A549 (cell line): ENCODE data around the gene SELPLG. TPM values are rescaled to one million over a fixed set of nuclear protein-coding genes. Genes with fewer than 3 reads are reported as not detected.

Source experiments
- ATAC-seq, 2 experiments: fragments of 200-7000 bp in 1 of 2; fragments of >200 bp in 1 of 2; cut with Nextera tagmentation in 1 of 2; cut with Tn5 transposase in 1 of 2; 3 replicates each; pipeline versions ENCODE4 v1.8.0 to v1.9.1; 2018 to 2020; ENCODE audit warnings: mild to moderate bottlenecking in 1 of 2, moderate library complexity in 1 of 2
- CTCF ChIA-PET: fragments of 300-600 bp; sonication (Branson Sonifier 250); formaldehyde crosslinking; extraction: SDS; loops from one replicate; lab custom pipeline; 2021; ENCODE audit warnings: antibody characterized with exemption, inconsistent platforms; lab: Yijun Ruan, JAX
- POLR2A ChIA-PET: fragments of 350-600 bp; formaldehyde crosslinking; extraction: SDS; loops from one replicate; lab custom pipeline; 2021; ENCODE audit warnings: antibody characterized with exemption, inconsistent platforms; lab: Yijun Ruan, JAX
- DNase-seq, 2 experiments: peaks; one replicate each; pipeline versions ENCODE4 v3.0.0 to v3.0.0-alpha.2; 2011 to 2016; ENCODE audit warnings: low read depth in 1 of 2, low spot score in 1 of 2
- FAIRE-seq: peaks from 2 replicates; lab custom pipeline; 2011; peaks lifted over from hg19 to GRCh38; lab: Jason Lieb, UNC
- H3K27ac ChIP-seq, 2 experiments: fragments of >200 bp; sonication (Bioruptor Twin); formaldehyde crosslinking; 3 replicates each; pipeline ENCODE4 v1.5.1; 2016 to 2017
- H3K4me1 ChIP-seq: fragments of >200 bp; sonication (Bioruptor Twin); formaldehyde crosslinking; 3 replicates; pipeline ENCODE4 v1.6.1; 2016
- H3K4me2 ChIP-seq: fragments of >200 bp; sonication (Bioruptor Twin); formaldehyde crosslinking; 3 replicates; pipeline ENCODE4 v1.6.1; 2016
- H3K4me3 ChIP-seq: fragments of >200 bp; sonication (Bioruptor Twin); formaldehyde crosslinking; 3 replicates; pipeline ENCODE4 v1.5.1; 2016
- H3K9me3 ChIP-seq: fragments of >200 bp; sonication (Bioruptor Twin); formaldehyde crosslinking; 3 replicates; pipeline ENCODE4 v1.6.1; 2016
- CBX8 ChIP-seq: fragments of 200-600 bp; sonication (generic); IDR thresholded peaks from 2 replicates; pipeline ENCODE4 v1.6.1; 2016
- EHF ChIP-seq: fragments of 250-450 bp; sonication (Bioruptor Pico); IDR thresholded peaks from 2 replicates; pipeline ENCODE4 v1.5.0; 2020; ENCODE audit warnings: mild to moderate bottlenecking
- EHMT2 ChIP-seq: fragments of 200-600 bp; sonication (generic); IDR thresholded peaks from 2 replicates; pipeline ENCODE4 v1.6.1; 2016; ENCODE audit warnings: antibody characterized with exemption, low read depth, mild to moderate bottlenecking, moderate library complexity
- EP300 ChIP-seq, 2 experiments: fragments of >200 bp; sonication (Bioruptor Twin); formaldehyde crosslinking; IDR thresholded peaks; 2 replicates in 1 of 2; 3 replicates in 1 of 2; pipeline ENCODE4 v1.6.1; 2016 to 2017
- FOSB ChIP-seq: fragments of 250-450 bp; sonication (Bioruptor Pico); IDR thresholded peaks from 2 replicates; pipeline ENCODE4 v1.5.0; 2020; ENCODE audit warnings: mild to moderate bottlenecking, moderate library complexity
- FOXS1 ChIP-seq: fragments of 250-450 bp; sonication (Bioruptor Pico); IDR thresholded peaks from 2 replicates; pipeline ENCODE4 v1.5.0; 2020; ENCODE audit warnings: mild to moderate bottlenecking, moderate library complexity
- GATA3 ChIP-seq: IDR thresholded peaks from 2 replicates; pipeline ENCODE4 v1.6.1; 2012; ENCODE audit warnings: borderline replicate concordance
- HDAC2 ChIP-seq: fragments of 200-600 bp; sonication (generic); IDR thresholded peaks from 2 replicates; pipeline ENCODE4 v1.6.1; 2016
- HOXA7 ChIP-seq: fragments of 250-450 bp; sonication (Bioruptor Pico); IDR thresholded peaks from 2 replicates; pipeline ENCODE4 v1.5.0; 2020; ENCODE audit warnings: mild to moderate bottlenecking, moderate library complexity
- HOXB5 ChIP-seq: fragments of 250-450 bp; sonication (Bioruptor Pico); IDR thresholded peaks from 2 replicates; pipeline ENCODE4 v1.5.0; 2020; ENCODE audit warnings: mild to moderate bottlenecking, moderate library complexity
- JUNB ChIP-seq: fragments of >200 bp; sonication (Bioruptor Twin); formaldehyde crosslinking; IDR thresholded peaks from 2 replicates; pipeline ENCODE4 v1.6.1; 2016
- KDM5A ChIP-seq: fragments of 200-600 bp; sonication (generic); IDR thresholded peaks from 2 replicates; pipeline ENCODE4 v1.6.1; 2016; ENCODE audit warnings: antibody characterized with exemption, mild to moderate bottlenecking
- MYC ChIP-seq: IDR thresholded peaks from 2 replicates; pipeline ENCODE4 v1.6.1; 2012; ENCODE audit warnings: mild to moderate bottlenecking, inconsistent platforms, low read length, improper control_type of control experiment, borderline replicate concordance
- NR3C1 ChIP-seq: fragments of >200 bp; sonication (Bioruptor Twin); formaldehyde crosslinking; IDR thresholded peaks from 3 replicates; pipeline ENCODE4 v1.6.1; 2017
- PHF8 ChIP-seq: fragments of 200-600 bp; sonication (generic); IDR thresholded peaks from 2 replicates; pipeline ENCODE4 v1.6.1; 2016; ENCODE audit warnings: low read depth, mild to moderate bottlenecking, antibody characterized with exemption, moderate library complexity, borderline replicate concordance
- POLR2A ChIP-seq: IDR thresholded peaks from 2 replicates; pipeline ENCODE4 v1.6.1; 2012; ENCODE audit warnings: mild to moderate bottlenecking, low read length
- RARB ChIP-seq: fragments of 250-450 bp; sonication (Bioruptor Pico); IDR thresholded peaks from 2 replicates; pipeline ENCODE4 v1.8.0; 2021; ENCODE audit warnings: mild to moderate bottlenecking, moderate library complexity
- SREBF2 ChIP-seq: fragments of 450-650 bp; IDR thresholded peaks from 2 replicates; pipeline ENCODE4 v1.6.1; 2014; ENCODE audit warnings: mild to moderate bottlenecking, moderate library complexity
- TP53 ChIP-seq: fragments of 250-450 bp; sonication (Bioruptor Pico); IDR thresholded peaks from 2 replicates; pipeline ENCODE4 v1.5.0; 2021; ENCODE audit warnings: mild to moderate bottlenecking, moderate library complexity
- ZNF302 ChIP-seq: fragments of 250-450 bp; sonication (Bioruptor Pico); IDR thresholded peaks from 2 replicates; pipeline ENCODE4 v1.9.0; 2021; ENCODE audit warnings: inconsistent platforms, mild to moderate bottlenecking, moderate library complexity
- WGBS: methylation state at CpG from one replicate; pipeline ENCODE4 v1.1.6; 2017; ENCODE audit errors: missing lambda C conversion rate; 5-methylcytosine and 5-hydroxymethylcytosine counted together
- polyA plus RNA-seq, 4 experiments: library from polyadenylated mRNA; depleted of rRNA in 3 of 4; stranded (reverse); fragments of >200 nt; fragmentation: RNase III in 1 of 4; extraction: RNeasy Plus Mini Kit Qiagen cat#74134 plus additional on column Dnase treatment in 1 of 4; gene quantifications; 2 replicates in 3 of 4; 3 replicates in 1 of 4; pipeline ENCODE4 v1.2.3, GENCODE V29; 2011 to 2017
- TF ChIP-seq, protein P1 (sequence below): fragments of >200 bp; sonication (Bioruptor Twin); formaldehyde crosslinking; IDR thresholded peaks from 2 replicates; pipeline ENCODE4 v1.6.1; 2016
- TF ChIP-seq, protein P2 (sequence below): fragments of 250-450 bp; sonication (Bioruptor Pico); IDR thresholded peaks from 2 replicates; pipeline ENCODE4 v1.5.0; 2021; ENCODE audit warnings: mild to moderate bottlenecking, moderate library complexity, borderline replicate concordance
- TF ChIP-seq, protein P3 (sequence below): IDR thresholded peaks from 2 replicates; pipeline ENCODE4 v1.6.1; 2012; ENCODE audit warnings: low read depth, borderline replicate concordance
- TF ChIP-seq, protein P4 (sequence below): fragments of >200 bp; sonication (Bioruptor Twin); formaldehyde crosslinking; IDR thresholded peaks from 3 replicates; pipeline ENCODE4 v1.5.1; 2016
- TF ChIP-seq, protein P5 (sequence below): fragments of 450-650 bp; IDR thresholded peaks from 2 replicates; pipeline ENCODE4 v1.6.1; 2014; ENCODE audit warnings: antibody characterized with exemption
- TF ChIP-seq, protein P6 (sequence below): IDR thresholded peaks from 2 replicates; pipeline ENCODE4 v1.6.1; 2012

The SELPLG gene
- polyA plus RNA-seq, 2 of the 4 experiments (the other 2 are of a cell fraction): 0.17 to 0.67 TPM

DNA sequence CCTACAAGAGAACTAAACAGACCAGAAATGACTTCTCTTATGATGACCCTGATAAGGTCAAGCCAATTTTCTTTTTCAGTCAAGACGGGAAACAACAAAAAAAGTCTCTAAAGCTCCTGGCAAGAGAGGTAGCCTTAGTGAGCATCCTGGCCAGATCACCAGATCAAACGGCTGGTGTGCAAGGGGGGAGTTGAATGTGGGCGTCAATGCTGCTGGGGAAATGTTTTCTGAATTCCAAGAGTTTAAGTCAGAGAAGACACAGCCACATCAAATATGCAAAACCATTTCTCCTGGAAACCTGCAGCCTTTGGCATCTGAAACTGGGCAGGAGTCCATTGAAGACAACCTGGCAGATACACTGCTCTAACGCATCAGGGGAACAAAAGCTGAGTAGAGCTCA lies 16.0 kb upstream of the SELPLG start:
- Histone ChIP-seq H3K4me1 (peaks cover 29% of the 10 kb centered on the region), H3K9me3 (no peaks in the 10 kb centered on the region), H3K27ac (peak overlapping the region in 1 of 2 experiments; percentile 32; a peak in 1 of 6 replicates), H3K4me3 (no peak overlapping the region), H3K4me2 (0 out of 3 replicates have a peak overlapping the region, but pooled peaks have one; percentile 5)
- TF ChIP-seq NR3C1: no peak
- no peak for TF ChIP-seq EHF (CRISPR knock-in tag)
- TF ChIP-seq HDAC2: no peak
- TF ChIP-seq CBX8: no peak
- TF ChIP-seq EHMT2: no peak
- no peak for TF ChIP-seq KDM5A
- TF ChIP-seq, protein P1, sequence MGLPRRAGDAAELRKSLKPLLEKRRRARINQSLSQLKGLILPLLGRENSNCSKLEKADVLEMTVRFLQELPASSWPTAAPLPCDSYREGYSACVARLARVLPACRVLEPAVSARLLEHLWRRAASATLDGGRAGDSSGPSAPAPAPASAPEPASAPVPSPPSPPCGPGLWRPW: no peak
- TF ChIP-seq HOXA7 (CRISPR knock-in tag): no peak
- ChIA-PET CTCF (interaction anchor here (0.6 to 4.1 kb wide), 4 partner anchors 14 to 154 kb away, joined by 3 to 26 read pairs (median 8); no protein-coding TSS in a partner anchor), POLR2A (no interaction called here)
- DNase-seq (peak in 1 of 2 experiments; percentile 24), FAIRE-seq (no peak), ATAC-seq (peak; percentile 16 to 46; a peak in 3 of 6 replicates)
- WGBS: 51% methylated on average over 4 of the region's 4 CpGs

DNA sequence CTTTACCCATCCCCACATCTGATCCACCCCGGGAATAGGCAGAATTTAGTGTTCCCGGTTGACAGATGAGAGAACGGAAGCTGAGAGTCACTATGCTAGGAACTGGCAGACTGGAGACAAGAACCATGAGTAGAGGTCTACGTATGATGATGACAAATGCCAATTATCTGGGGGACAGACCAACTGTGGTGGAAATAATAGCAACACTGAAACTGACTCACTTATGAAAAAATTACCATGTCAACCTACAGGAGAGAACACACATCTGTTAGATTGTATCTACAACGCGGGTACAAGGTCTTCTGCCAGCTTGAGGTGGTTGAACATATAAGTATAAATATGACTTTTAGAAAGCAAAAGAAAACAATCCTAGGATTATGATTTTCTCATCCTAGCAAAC lies 15.4 kb upstream of the SELPLG start:
- ATAC-seq (no peak), FAIRE-seq (no peak), DNase-seq (no peak)
- ChIA-PET POLR2A (no interaction called here), CTCF (interaction anchor here (1.1 to 4.1 kb wide), 3 partner anchors 14 to 155 kb away, joined by 3 to 26 read pairs (median 12); no protein-coding TSS in a partner anchor)
- H3K4me2 ChIP-seq: no peak overlapping the region
- H3K27ac ChIP-seq: peak overlapping the region in 1 of 2 experiments; percentile 32; a peak in 2 of 6 replicates
- no peaks in the 10 kb centered on the region for H3K9me3 ChIP-seq
- WGBS: 87% methylated on average over 6 of the region's 6 CpGs
- TF ChIP-seq EP300 (IDR thresholded peaks at IDR 0.05) (no peak), PHF8 (no peak), MYC (no peak), ZNF302 (no peak), POLR2A (no peak), HOXB5 (CRISPR knock-in tag) (no peak), EHMT2 (no peak), TP53 (CRISPR knock-in tag) (no peak), JUNB (no peak), FOXS1 (CRISPR knock-in tag) (no peak), RARB (CRISPR knock-in tag) (no peak), GATA3 (no peak), FOSB (CRISPR knock-in tag) (no peak), SREBF2 (no peak)
- TF ChIP-seq, protein P1: no peak
- TF ChIP-seq, protein P2, sequence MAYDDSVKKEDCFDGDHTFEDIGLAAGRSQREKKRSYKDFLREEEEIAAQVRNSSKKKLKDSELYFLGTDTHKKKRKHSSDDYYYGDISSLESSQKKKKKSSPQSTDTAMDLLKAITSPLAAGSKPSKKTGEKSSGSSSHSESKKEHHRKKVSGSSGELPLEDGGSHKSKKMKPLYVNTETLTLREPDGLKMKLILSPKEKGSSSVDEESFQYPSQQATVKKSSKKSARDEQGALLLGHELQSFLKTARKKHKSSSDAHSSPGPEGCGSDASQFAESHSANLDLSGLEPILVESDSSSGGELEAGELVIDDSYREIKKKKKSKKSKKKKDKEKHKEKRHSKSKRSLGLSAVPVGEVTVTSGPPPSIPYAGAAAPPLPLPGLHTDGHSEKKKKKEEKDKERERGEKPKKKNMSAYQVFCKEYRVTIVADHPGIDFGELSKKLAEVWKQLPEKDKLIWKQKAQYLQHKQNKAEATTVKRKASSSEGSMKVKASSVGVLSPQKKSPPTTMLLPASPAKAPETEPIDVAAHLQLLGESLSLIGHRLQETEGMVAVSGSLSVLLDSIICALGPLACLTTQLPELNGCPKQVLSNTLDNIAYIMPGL (CRISPR knock-in tag): no peak
- TF ChIP-seq, protein P3, sequence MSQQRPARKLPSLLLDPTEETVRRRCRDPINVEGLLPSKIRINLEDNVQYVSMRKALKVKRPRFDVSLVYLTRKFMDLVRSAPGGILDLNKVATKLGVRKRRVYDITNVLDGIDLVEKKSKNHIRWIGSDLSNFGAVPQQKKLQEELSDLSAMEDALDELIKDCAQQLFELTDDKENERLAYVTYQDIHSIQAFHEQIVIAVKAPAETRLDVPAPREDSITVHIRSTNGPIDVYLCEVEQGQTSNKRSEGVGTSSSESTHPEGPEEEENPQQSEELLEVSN: no peak
- TF ChIP-seq, protein P4, sequence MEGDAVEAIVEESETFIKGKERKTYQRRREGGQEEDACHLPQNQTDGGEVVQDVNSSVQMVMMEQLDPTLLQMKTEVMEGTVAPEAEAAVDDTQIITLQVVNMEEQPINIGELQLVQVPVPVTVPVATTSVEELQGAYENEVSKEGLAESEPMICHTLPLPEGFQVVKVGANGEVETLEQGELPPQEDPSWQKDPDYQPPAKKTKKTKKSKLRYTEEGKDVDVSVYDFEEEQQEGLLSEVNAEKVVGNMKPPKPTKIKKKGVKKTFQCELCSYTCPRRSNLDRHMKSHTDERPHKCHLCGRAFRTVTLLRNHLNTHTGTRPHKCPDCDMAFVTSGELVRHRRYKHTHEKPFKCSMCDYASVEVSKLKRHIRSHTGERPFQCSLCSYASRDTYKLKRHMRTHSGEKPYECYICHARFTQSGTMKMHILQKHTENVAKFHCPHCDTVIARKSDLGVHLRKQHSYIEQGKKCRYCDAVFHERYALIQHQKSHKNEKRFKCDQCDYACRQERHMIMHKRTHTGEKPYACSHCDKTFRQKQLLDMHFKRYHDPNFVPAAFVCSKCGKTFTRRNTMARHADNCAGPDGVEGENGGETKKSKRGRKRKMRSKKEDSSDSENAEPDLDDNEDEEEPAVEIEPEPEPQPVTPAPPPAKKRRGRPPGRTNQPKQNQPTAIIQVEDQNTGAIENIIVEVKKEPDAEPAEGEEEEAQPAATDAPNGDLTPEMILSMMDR: no peak
- TF ChIP-seq, protein P5, sequence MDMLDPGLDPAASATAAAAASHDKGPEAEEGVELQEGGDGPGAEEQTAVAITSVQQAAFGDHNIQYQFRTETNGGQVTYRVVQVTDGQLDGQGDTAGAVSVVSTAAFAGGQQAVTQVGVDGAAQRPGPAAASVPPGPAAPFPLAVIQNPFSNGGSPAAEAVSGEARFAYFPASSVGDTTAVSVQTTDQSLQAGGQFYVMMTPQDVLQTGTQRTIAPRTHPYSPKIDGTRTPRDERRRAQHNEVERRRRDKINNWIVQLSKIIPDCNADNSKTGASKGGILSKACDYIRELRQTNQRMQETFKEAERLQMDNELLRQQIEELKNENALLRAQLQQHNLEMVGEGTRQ: no peak
- TF ChIP-seq, protein P6, sequence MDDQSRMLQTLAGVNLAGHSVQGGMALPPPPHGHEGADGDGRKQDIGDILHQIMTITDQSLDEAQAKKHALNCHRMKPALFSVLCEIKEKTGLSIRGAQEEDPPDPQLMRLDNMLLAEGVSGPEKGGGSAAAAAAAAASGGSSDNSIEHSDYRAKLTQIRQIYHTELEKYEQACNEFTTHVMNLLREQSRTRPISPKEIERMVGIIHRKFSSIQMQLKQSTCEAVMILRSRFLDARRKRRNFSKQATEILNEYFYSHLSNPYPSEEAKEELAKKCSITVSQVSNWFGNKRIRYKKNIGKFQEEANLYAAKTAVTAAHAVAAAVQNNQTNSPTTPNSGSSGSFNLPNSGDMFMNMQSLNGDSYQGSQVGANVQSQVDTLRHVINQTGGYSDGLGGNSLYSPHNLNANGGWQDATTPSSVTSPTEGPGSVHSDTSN: no peak
- peaks cover 34% of the 10 kb centered on the region for H3K4me1 ChIP-seq
- no peak overlapping the region for H3K4me3 ChIP-seq
